HG02970 (cell line): ENCODE results near the gene ITCH.
"Not testable (repeated sequence)": the region's sequence is repeated elsewhere in the genome, so short reads cannot be mapped to it uniquely, and the experiment has no call there.

ENCODE experiments used
- ATAC-seq: cut with Tn5 transposase; IDR thresholded peaks from one replicate; pipeline ENCODE4 v1.9.1; 2021; ENCODE audit warnings: mild to moderate bottlenecking, moderate library complexity, moderate number of reproducible peaks; ENCODE audit not compliant: unreplicated experiment, low FRiP score

The ITCH gene

GRCh38 chr20:34407962-34408474, 44.9 kb downstream of the ITCH start:
- no peak for ATAC-seq

- no peak for ATAC-seq
Observed at GRCh38 chr20:34410336-34410735, 47.3 kb downstream of the ITCH start.

- ATAC-seq = no peak
Observed at GRCh38 chr20:34412453-34412852, 49.4 kb downstream of the ITCH start.

DNA sequence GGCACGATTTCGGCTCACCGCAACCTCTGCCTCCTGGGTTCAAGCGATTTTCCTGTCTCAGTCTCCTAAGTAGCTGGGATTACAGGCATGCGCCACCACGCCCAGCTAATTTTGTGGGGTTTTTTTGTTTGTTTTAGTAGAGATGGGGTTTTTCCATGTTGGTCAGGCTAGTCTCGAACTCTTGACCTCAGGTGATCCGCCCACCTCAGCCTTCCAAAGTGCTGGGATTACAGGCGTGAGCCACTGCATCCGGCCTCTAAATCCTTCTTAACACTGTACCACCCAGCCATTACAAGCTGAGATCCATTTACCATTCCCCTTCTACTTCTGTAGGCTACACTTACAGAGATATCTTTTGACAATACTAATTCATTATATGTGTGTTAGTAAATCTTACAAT, 51.5 kb downstream of the ITCH start:
- ATAC-seq = not testable (repeated sequence)

DNA sequence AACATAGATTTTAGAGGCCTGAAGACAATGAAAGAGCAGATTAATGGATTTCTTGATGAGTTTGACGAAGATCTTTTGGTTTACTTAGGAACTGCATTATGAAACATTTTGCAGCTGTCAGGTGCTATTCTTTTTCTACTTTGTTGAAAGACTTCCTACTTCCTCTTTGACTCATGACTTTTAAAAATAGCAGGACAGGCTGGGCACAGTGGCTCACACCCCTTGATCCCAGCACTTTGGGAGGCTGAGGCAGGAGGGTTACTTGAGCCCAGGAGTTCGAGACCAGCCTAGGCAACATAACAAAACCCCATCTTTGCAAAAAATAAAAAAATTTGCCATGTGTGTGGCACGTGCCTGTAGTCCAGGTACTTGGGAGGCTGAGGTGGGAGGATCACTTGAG, 52.0 kb downstream of the ITCH start:
- no peak for ATAC-seq

DNA sequence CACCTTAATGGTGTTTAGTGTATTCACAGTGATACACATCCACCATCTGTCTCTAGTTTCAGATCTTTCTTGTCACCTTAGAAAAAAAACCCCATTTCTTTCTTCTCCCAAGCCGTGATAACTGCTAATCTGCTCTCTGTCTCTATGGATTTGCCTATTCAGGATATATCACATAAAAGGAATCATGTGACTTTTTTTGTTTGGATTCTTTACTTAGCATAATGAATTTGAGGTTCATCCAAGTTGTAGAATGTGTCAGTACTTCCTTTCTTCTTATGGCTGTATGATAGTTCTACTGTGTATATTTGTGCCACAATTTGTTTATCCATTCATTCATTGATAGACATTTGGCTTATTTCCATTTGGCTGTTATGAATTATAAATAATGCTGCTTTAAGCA, 57.1 kb downstream of the ITCH start:
- no peak for ATAC-seq

- ATAC-seq = no peak
Observed at GRCh38 chr20:34420975-34421374, 57.9 kb downstream of the ITCH start.

- no peak for ATAC-seq
Observed at GRCh38 chr20:34421766-34422466, 58.8 kb downstream of the ITCH start.

DNA sequence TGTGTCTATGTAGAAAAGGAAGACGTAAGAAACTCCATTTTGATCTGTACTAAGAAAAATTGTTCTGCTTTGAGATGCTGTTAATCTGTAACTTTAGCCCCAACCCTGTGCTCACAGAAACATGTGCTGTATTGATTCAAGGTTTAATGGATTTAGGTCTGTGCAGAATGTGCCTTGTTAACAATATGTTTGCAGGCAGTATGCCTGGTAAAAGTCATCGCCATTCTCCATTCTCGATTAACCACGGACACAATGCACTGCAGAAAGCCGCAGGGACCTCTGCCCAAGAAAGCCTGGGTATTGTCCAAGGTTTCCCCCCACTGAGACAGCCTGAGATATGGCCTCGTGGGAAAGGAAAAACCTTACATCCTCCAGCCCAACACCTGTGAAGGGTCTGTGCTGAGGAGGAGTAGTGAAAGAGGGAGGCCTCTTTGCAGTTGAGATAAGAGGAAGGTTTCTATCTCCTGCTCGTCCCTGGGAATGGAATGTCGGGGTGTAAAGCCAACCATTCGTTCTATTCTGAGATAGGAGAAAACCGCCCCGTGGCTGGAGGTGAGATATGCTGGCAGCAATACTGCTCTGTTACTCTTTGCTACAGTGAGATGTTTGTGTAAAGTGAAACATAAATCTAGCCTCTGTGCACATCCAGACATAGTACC, 62.1 kb downstream of the ITCH start:
- not testable (repeated sequence) for ATAC-seq

DNA sequence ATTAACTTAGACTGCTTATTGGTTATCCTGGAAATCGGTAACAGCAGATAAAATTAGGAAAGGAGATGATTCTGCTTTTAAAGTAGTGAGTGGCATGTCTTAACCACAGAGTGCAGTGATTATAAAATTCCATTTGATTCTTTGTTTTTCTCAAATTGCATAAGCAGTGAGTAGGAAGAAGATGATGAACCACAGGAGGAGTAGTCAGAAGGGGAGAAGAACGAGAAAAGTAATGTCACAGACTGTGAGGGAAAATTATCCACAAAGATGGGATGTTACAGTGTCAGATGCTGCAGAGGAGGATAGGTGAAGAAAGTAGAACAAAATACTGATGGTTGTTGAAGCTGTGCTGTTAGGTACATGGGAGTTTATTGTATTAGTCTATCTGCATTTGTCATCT, 63.0 kb downstream of the ITCH start:
- ATAC-seq = no peak

- ATAC-seq = no peak
Observed at GRCh38 chr20:34427331-34427730, 64.3 kb downstream of the ITCH start.

DNA sequence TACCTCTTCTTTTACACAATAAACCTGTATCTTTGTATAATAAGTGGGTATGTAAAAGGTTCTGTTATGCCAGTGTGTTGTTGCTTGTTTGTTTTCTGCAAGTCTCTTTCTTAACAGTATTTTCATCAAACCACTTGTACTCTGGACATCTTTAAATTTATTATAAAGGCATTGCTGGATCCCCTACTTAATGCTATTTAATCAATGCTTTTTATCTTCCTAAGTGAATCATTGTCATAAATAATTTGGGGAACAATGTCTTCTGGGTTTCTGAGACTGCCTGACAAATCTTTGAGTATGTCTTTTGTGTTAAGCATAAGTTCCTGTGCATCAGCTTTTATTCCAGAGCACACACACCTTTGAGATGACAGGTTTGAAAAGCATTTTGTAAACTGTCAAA, 64.7 kb downstream of the ITCH start:
- no peak for ATAC-seq

GRCh38 chr20:34431168-34431567, 68.1 kb downstream of the ITCH start:
- no peak for ATAC-seq

DNA sequence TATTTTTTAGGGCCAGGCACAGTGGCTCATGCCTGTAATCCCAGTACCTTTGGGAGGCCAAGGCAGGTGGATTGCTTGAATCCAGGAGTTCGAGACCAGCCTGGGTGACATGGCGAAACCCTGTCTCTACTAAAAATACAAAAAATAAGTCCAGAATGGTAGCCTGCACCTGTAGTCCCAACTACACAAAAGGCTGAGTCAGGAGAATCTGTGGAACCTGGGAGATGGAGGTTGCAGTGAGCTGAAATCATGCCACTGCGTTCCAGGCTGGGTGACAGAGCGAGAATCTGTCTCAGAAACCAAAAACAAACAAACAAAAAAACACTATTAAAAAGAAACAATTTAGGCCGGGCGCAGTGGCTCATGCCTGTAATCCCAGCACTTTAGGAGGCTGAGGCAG, 69.6 kb downstream of the ITCH start:
- not testable (repeated sequence) for ATAC-seq

DNA sequence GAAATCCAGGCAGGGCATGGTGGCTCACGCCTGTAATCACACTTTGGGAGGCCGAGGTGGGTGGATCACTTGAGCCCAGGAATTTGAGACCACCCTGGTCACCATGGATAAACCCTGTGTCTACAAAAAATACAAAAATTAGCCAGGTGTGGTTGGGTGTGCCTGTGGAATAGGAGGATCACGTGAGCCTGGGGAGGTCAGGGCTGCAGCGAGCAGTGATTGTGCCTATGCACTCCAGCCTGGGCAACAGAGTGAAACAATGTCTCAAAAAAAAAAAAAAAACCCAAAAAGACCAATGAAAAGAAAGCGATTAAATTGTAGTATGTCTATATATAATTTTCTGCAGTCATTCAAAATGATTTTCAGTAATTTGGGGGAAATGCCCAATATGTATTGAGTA, 70.3 kb downstream of the ITCH start:
- no peak for ATAC-seq

DNA sequence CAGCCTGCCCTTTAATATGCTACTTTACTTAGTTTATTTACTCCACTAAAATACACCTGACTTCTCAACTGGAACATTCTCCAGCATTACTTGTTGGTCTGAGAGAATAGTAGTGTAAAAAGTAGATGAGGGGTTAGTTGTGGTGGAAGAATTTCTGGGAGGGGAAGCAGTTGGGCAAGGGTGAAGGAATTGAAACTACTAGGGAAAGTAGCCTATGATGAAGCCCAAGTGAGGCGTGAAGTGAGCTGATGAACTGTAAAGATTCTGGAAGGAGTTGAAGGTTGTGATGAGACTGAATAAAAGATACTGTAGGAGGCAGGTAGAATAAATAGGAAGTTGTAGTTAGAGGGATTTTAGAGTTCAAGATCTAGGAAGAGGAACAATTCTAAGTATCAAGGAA, 72.5 kb downstream of the ITCH start:
- no peak for ATAC-seq

DNA sequence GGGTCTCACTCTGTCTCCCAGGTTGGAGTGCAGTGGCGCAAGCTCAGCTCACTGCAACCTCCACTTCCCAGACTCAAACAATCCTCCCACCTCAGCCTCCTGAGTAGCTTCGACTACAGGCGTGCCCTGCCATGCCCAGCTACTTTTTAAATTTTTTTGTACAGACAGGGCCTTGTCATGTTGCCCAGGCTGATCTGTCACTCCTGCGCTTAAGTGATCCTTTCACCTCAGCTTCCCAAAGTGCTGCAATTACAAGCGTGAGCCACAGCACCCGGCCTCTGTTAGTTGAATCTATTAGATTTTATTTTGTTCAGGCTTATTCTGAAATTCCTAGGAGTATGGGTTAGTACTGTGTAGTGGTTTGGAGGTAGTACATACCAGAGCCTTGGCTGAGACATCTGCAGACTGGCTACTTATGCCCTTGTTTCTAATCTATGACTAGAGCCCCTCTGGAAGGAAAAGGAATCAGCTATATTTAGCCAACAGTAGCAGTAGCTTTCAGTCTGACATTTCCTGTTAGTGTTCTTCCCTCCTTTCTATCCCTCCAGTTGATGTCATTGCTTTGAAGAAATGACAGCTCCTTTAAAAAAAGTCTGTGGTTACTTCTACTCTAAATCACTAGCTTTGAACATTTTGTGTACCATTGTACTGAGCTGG, 74.4 kb downstream of the ITCH start:
- no peak for ATAC-seq

DNA sequence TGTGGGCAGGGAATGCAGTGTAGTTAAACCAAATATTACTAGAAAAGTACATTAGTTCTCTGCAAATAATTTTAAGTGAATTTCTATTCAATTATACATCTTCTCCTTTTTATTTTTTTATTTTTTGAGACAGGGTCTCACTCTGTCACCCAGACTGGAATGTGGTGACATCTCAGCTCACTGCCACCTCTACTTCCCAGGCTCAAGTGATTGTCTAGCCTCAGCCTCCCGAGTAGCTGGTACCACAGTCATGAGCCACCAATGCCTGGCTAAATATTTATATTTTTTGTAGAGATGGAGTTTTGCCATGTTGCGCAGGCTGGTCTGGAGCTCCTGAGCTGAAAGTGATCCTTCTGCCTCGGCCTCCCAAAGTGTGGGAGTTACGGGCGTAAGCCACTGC, 76.1 kb downstream of the ITCH start:
- no peak for ATAC-seq

GRCh38 chr20:34441423-34441822, 78.3 kb downstream of the ITCH start:
- not testable (repeated sequence) for ATAC-seq

DNA sequence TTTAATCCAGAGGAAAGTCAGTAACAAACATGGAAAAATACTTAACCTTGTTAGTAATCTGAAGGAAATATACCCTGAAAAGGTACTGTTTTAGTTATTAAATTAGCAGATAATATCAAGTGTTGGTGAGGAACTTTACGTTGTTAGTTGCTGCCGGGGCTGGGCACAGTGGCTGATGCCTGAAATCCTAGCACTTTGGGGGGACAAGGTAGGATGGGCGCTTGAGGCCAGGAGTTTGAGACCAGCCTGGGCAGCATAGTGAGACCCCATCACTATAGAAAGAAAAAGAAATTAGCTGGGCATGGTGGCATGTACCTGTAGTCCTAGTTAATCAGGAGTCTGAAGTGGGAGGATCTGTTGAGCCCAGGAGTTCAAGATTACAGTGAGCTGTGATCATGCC, 80.5 kb downstream of the ITCH start:
- no peak for ATAC-seq

DNA sequence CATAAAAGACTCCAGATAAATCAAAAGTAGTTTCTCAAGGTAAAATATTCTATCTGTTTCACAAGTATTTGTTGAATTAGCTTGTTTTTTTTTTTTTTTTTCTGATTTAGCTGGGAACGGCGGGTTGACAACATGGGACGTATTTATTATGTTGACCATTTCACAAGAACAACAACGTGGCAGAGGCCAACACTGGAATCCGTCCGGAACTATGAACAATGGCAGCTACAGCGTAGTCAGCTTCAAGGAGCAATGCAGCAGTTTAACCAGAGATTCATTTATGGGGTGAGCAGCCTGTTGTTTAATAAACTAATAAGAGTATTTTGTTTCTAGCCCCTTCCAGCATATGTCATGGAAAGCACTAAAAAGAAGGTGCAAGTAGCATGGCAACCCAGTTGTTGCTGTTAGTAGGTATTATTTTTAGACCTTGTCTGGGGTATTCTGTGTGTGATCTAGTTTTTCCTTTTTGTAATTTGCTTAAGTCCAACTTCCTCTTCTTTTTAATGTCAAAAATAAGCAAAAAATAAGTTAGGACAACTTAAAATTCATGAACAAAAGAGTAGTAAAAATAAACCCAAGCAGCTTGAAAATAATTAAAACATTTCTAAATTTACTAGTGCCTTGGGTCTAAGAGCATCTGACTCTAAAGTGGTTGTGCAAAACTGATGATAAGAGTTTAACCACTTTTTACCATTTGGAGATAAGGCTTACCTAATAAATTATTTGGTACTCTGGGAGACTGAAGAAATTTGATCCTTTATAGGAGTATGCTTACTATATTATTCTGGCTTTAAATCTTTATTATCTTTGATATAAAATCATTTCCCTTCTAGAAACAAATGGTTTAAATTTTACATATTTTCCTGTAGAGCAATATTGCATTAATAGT, 82.3 kb downstream of the ITCH start:
- ATAC-seq = no peak
